ENCODE measurements around the gene CBR4.

- TF ChIP-seq POLR2AphosphoS5 (IDR thresholded peaks at IDR 0.05) = no peak
- TF ChIP-seq, protein P1, sequence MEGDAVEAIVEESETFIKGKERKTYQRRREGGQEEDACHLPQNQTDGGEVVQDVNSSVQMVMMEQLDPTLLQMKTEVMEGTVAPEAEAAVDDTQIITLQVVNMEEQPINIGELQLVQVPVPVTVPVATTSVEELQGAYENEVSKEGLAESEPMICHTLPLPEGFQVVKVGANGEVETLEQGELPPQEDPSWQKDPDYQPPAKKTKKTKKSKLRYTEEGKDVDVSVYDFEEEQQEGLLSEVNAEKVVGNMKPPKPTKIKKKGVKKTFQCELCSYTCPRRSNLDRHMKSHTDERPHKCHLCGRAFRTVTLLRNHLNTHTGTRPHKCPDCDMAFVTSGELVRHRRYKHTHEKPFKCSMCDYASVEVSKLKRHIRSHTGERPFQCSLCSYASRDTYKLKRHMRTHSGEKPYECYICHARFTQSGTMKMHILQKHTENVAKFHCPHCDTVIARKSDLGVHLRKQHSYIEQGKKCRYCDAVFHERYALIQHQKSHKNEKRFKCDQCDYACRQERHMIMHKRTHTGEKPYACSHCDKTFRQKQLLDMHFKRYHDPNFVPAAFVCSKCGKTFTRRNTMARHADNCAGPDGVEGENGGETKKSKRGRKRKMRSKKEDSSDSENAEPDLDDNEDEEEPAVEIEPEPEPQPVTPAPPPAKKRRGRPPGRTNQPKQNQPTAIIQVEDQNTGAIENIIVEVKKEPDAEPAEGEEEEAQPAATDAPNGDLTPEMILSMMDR (IDR thresholded peaks at IDR 0.05) = no peak
- no peak for TF ChIP-seq POLR2A (IDR thresholded peaks at IDR 0.05)
- no peak for TF ChIP-seq EP300 (IDR thresholded peaks at IDR 0.05)
Measured at GRCh38 chr4:169013396-169013795, 3.3 kb upstream of the CBR4 start.
